DMS79 (cell line): Measurements from ENCODE around the gene SIRPA.

Source experiments
- DNase-seq: peaks from one replicate; lab custom pipeline; 2025; lab: John Stamatoyannopoulos, UW

Gene SIRPA

DNA sequence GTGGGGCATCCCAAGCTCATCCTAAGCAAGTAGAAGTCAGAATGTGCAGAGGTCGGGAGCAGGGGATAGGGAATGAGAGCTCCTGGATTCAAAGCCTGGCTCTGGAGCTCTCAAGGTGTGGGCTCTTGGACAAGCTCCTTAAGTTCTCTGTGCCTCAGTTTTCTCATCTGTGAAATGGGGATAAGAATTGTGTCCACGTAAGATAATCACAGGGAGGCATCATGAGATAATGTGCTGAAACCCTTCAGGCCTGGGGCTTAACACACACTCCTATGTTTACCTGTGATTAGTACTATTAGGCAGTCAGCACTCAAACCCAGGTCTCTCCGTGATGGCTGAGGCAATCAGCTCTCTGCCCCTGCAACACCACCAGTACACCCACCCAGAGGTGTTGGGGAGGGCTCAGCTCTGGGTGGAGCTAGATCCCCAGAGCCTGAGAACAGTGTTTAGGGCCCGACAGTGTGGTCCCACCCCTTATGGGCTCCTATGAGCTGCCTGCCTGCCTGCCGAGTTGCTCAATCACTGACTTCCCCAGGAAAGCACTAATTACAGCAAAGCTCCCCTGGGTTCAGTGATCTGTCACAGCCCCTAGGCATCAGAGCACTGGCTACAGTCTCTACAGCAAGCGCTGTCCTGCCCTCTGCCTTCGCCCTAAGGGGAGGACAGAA lies 6.3 kb upstream of the SIRPA start:
- DNase-seq: no peak

DNA sequence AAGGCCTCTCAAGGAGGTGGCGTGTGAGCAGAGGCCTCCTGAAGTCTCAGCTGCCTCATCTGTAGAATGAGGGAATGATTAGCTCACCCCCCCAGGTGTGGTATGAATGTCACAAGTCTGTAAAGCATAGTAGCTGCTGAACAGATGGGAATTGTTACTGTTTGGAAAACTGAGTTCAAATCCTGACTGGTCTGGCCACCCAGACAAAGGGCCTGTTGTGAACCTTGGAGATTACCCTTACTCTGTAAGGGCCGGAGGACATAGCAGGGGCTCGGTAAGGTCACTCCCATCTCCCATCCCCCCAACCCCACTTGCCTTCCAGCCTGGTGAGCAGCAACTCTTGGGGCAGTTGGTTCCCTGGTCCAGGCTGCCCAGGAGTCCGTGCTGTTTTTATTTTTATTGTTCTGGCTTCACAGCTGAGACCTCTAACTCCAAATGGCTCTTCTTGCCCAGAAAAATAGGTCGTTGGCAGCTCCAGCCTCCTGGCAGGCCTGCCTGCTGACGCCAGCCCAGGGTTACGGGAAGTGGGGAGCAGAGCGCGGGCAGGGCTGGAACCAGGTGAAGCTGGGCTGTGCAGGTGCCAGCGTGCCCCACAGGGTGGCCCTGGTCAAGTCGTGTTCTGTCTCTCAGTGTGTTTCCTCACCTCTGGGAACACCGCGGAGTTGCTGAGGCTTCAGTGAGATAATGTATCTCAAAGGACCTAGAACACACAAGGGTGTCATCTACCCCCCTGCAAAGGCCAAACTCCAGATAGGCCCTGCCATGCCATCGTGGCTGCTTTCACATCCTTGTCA lies 4.5 kb upstream of the SIRPA start:
- DNase-seq: no peak

DNA sequence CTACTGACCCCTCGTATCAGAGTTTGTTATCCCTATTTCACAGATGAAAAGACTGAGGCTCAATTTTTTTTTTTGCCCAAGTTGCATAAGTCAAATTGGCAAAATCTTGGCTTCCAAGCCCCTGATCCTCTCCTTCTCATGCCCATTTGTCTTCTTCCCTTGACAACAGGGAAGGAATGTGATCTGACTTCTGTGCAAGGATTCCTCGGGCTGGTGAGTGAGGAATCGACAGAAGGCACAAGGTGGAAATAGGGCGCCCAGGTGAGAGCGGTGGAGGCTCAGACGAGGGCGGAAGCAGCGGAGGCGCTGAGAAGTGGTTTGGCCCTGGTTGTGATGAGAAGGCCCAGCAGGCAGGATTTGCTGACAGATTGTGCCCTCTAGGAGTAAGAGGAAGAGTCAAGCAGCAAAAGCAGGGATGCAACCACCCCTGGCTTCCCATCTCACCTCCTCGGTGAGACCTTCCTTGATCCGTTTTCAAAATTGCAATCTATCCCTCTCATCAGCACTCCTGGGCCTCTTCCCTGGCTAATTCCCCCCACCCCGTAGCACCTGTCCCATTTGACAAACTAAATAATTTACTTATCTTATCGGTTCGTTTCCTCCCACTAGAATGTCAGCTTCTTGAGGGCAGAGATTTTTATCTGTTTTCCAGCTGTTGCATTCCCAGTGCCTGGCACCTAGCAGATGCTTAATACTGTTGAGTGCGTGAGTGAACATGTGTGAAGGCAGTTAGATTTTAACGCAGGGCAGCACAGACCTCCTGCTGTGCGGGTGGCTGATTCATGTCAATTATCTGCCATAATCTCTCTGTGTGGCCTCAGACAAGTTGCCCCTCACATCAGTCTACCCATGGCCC lies 3.7 kb upstream of the SIRPA start:
- DNase-seq: no peak

DNA sequence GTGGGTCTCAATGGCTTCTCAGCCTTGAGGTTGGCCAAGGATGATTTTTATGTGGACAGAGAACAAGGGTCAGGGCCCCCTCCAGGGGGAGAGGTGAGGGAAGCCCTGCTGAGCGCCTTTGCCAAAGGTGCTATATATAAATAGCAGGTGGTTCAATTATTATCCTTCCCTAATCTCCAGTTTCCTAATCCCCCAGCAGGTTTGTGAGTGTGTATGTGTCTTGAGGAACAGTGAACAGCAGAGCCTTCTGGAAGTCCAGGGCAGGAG lies 3.2 kb upstream of the SIRPA start:
- no peak for DNase-seq

DNA sequence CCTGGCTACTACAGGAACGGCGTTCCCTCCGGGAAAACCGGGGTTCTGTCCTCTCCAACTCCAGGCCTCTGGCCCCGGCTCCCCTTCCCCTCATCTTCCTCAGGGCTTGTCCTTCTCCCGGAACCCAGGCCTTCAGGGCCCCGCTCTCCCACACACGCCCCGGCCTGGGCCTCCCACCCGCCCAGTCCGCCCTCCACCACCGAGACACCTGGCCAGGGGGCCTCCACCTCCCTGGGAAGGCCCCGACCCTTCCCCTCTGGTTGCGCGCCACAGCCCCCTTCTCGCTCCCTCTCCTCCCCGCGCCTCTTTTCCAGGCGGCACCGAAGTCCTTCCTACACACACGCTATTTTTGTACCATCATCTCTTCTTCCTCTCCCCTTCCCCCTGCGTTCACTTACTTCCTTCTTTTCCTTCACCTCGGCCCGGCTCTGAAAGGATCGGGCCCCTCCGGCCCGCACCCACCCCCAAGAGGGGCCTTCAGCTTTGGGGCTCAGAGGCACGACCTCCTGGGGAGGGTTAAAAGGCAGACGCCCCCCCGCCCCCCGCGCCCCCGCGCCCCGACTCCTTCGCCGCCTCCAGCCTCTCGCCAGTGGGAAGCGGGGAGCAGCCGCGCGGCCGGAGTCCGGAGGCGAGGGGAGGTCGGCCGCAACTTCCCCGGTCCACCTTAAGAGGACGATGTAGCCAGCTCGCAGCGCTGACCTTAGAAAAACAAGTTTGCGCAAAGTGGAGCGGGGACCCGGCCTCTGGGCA lies 1.3 kb upstream of the SIRPA start:
- no peak for DNase-seq

DNA sequence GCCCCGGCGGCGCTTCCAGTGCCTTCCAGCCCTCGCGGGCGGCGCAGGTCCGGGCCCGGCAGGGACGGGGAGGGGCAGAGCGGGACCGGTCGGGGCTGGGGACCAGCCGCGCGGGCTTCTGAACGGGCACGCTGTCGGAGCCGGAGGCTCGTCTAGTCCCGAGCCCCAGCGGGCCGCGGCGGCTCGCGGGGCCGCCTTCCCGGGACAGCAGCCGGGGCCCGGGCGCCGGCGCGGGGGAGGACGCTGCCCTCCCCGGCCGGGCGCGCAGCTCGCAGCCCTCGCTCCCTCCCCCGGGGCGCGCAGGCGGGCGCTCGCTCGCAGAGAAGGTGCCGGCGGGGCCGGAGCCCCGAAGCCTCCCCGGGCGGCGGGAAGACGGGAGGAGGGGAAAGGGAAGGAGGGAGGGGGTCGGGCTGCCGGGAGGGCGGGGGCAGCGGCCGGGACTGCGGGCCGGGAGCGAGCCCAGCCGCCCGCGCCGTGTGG lies 696 bp upstream of the SIRPA start:
- no peak for DNase-seq

DNA sequence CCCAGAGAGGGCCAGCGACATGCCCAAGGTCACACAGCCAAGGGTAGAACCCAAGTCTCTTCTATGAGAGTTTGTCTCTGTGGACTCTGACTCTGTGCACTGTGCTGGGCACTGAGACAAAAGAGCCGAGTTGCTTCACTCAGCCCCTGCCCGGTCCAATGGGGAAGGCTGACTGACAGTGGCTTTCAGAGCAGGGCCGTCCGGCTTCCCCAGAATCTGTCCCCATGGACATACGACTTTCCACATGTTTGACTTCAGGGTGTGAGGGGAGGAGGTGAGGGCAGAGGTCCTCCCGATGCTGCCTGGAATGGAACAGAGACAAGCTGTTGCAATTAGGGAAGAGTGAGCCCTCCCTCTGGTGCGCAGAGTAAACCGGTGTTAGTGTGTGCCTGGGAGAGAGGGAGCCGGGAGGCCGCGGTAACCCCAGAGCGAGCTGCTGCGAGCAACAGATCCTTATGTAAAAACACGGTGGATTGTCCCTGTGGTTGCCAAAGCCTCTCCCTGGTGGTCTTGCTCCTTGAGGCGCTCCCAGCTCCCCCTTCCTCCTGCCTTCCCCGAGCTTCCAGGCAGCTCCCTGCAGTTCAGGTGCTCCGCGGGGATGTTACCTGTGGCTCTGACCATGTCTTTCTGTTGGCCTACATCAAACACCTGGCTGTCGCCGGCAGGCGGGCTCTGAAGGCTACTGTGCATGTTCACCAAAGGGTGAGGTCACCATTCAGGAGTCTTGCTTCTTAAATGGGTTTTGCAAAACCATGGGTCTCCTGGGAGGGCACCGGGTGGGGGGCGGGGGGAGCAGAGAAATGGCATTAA lies 672 bp downstream of the SIRPA start:
- DNase-seq: no peak

DNA sequence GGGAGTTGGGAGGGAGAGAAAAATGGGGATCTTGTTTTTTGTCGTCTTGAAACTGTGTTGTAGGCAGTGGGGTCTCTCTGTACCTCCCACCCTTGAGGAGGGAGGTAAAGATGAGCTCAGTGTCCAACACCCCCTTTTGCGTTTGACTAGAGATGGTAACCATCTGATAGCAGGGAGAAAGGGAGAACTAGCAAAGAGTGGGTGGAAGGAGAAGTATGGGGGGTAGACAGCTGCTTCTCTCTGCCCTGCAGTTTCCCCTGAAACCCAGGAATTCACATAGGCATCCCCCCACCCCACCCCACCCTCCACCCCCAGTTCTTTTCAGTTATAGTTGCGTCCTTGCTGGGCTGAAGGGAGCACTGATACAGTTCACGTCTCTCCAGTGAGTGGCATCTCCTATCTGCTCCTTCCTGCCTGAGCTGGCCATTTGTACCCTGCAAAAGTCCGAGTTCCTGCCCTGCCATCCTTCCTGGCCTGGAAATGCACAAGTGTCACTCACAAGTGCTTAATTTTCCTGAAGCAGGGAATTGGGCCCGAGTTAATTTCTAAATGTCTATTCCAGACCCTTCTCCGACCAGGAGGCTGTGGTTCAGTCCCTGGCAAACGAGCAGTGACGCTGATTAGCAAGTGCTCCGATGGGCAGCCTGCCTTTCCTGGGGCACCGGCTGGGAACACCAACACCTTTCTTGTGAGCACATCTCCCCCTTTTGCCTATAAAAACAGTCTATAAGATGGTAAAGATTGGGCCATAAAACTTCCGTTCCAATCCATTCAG lies 1.5 kb downstream of the SIRPA start:
- no peak for DNase-seq

DNA sequence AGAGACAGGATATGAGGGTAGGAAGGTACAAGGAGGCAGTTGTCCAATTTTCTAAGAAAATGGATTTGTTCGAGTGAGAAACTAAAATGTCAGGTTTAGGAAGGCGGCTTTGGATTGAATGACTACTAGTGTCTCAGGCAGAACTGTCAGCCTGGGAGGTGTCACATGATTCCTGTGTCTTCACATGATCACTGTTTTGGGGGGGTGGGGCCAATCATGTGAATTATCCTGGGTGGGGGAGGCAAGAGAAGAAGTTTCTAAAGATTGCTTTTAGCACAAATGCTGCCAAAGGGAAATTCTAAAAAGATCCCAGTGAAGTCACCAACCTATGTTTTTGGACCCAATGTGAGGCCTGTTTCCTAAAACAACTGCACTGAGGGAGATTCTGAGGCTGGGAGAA lies 2.3 kb downstream of the SIRPA start:
- no peak for DNase-seq

DNA sequence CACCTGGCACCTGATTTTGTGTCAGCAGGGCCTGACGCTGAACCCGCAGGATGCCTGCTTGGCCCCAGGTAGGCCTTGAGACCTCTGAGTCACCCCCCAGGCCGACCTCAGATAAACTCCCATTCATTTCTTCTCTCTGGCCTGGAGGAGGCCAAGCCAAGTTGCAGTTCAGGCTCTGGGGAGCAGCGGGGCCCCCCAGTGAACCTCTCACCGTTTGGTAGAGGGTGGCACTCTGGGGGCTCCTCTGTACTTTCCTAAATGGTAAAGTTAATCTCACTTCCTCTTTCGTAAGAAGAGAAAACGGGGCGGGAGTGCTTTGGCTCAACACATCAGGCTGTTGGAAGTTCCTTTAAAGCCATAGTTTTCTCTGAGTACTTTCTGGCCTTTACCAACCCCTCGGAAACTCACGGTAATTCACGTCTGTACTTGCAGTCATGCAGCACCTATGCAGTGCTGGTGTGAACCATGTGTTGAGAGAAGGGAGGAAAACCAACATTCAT lies 2.8 kb downstream of the SIRPA start:
- no peak for DNase-seq

DNA sequence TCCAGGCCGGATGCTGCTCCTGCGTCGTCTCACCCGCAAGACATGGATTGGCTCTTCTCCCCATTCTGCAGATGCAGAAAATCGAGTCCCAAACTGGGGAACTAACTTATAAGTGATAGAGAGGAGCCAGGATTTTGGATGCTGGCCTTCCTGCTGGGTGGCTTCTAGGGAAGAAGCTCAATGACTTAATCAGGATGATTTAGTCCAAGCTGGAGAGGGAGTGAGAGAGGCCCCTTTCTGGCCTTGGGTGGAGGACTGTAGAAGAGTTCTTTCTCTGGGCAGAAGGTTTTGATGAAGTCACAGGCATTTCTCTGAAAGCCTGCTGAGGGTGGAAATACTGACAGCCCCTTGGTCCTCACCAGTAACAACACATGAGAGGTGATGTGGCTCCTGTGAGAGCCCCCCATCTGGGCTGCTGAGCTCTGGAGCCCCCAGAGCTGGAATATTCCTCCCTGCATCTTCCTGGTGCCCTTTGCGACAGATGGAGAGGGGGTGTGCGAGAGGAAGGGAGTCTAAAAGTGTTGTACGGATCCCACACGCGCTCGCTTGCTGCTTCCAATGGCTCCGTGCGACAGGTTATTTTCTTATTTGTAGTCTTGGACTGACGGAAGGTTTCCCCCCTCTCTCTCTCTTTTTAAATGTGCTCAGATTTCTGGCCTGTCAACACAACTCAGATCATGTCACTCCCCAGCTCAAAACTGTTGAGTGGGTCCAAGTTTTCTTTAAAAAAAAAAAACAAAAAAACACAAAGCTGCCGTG lies 3.5 kb downstream of the SIRPA start:
- DNase-seq: no peak

DNA sequence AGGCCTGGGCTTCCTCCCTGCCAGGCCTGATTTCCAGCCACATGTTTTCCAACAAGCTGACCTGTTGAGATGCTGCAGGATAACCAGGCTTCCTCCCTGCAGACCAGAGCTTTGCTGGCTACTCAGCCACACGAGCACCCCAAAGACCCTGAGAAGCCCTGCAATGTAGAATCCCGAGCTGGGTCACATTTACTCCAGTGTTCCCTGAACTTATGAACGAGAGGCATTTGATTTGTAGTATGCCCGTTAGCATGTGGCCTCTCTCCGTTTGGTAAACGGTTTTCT lies 4.0 kb downstream of the SIRPA start:
- DNase-seq: no peak

DNA sequence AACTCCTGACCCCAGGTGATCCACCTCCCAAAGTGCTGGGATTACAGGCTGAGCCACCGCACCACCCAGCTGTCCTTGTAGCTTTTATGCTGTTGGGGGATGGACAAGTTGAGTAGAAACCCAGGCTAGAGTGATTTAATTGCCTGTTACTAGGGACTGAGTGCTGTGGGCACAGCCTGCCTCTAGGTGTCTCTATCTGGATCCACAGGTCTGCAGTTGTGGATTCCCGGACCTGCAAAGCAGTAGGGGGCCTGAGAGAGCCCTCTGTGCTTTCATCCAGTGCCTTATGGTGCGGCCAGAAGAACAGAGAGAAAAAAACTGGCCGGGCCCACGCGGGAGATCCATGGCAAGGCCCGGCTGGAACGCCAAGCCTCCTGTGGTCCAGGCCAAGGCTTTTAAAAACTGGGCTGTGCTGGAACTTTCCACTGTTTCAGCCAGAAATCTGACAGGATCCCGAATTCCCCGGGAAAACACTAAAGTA lies 5.2 kb downstream of the SIRPA start:
- no peak for DNase-seq

DNA sequence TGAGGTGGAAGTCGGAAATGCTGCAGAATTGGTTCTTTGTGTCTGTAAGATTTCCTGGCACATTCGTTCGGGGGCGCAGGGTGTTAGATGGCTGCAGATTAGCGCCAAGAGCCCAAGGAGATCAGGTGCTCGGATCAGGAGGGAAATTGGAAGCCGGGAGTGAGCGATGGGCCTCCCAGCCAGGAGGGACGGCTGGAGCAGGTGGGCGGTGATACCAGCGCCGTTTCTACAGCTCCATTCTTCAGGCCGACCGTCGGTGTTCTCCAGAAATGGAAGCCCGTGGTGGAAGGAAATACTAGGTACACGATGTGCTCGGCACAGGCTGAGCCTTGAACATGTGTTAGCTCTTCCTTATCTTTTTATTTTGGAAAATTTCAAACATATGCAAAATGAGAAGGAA lies 6.5 kb downstream of the SIRPA start:
- no peak for DNase-seq

DNA sequence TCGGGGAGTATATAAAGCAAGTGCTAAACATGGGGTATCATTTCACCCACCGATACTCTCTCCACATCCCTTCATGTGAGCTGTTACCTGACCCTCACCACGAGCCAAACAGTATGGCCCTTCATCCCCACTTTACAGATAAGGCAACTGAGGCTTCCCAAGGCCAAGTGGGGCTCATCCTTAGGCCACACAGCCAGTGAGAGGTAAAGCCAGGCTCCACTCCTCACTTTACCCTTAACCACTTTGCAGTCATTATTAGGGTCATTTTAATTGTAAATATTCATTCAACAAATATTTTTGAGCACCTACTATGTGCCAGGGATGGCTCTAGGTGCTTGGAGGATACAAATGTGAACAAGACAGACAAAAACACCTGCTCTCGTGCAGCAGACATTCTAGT lies 7.0 kb downstream of the SIRPA start:
- DNase-seq: no peak

DNA sequence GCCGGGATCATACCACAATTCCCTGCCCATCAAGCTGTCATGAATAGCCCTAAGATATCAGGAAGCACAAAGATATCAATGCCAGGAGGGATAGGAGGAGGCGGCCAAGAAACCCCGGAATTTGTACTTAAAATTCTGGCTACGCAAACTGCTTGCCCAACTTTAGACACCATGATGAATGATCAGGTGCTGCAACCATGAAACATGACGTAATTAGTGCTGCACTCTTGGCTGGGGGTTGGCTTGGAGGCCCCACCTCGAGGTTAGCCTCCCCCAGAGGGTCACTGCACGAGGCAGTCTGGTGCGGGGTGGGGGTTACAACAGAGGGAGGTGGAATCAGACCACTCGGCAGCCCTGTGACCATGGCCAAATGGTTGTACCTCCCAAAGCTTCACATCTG lies 8.9 kb downstream of the SIRPA start:
- no peak for DNase-seq

DNA sequence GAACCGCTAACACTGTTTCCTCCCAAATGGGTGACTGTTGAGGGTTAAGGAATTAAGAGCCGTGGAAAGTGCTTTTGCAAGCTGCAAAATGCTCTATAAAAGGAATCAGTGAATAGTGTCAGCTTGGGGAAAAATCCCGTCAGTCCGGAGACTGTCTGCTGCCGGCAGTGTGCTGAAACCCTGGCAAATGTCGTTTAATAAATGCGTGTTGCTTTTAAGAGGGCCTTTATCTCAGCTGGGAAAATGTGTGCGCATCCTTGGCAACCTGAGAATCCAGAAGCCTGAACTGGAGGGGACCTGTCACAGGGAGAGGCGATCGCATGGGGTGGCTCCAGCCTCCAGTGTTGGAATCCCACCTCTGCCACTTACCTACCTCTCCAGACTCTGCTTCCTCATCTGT lies 9.8 kb downstream of the SIRPA start:
- no peak for DNase-seq

DNA sequence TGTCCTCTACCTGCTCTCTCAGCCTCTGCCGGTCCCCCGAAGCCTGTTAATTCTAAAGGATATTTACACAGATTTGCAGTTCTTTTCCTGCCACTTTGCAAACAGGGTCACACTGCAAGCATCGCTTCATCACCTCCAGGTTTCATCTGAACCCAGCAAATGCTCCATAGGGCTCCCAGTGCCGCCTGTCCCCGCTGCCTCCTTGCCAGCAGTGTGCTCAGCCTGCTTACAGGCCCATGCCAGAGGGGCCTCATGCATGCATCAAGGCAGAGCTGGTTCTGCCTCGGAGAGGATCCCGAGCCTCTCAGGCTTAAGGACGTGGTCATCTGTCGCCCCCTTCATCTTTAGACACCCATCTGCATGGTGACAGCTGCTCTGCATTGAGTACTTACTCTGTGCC lies 10.5 kb downstream of the SIRPA start:
- DNase-seq: no peak

DNA sequence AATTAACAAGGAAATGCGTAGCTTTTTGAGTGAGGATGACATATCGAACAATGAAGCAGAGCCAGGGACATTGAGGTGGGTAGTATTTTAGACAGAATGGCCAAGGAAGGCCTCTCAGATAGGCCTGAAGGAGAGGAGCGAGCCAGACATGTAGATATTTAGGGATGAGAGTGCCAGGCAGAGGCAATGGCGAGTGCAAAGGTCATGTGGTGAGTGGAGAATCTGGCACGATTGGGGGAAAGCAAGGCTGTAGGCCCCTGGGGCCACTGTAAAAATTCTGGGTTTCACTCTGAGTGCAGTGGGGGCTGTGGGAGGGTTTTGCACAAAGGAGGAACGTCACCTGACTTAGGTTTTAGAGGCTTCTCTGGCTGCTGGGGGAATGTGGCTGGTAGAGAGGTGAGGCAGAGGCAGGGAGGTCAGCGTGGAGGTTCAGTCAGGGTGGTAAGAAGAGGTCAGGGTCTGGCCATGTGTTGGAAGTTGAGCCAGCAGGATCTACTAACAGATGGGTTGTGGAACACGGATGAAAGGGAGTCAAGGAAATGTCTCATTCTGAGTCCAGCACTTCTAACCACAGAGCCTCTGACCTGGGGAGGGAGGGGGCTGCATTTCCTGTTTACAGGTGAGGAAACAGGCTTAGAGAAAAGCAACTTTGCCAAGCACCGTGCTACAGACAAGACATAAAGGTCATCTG lies 11.3 kb downstream of the SIRPA start:
- no peak for DNase-seq
